AG04450 (cell line): ENCODE results near the gene CXCR6. TPM values are rescaled to one million over a fixed set of nuclear protein-coding genes. Genes with fewer than 3 reads are reported as not detected.

Experiments used
- CTCF ChIA-PET: fragments of 300-600, 350-600 bp; formaldehyde crosslinking; extraction: SDS; loops from one replicate; lab custom pipeline; 2022; ENCODE audit warnings: antibody characterized with exemption, inconsistent platforms; lab: Charles Lee
- POLR2A ChIA-PET: fragments of 350-600 bp; formaldehyde crosslinking; extraction: SDS; loops from one replicate; lab custom pipeline; 2021; ENCODE audit warnings: antibody characterized with exemption, inconsistent platforms; lab: Yijun Ruan, JAX
- DNase-seq: peaks from one replicate; pipeline ENCODE4 v3.0.0-alpha.2; 2011; ENCODE audit warnings: low read depth, low spot score
- H3K27ac ChIP-seq: one replicate; pipeline ENCODE4 v1.5.1; 2012; ENCODE audit warnings: low read depth, low read length, control low read depth
- H3K27me3 ChIP-seq: one replicate; pipeline ENCODE4 v1.6.0; 2012; ENCODE audit warnings: low read length; ENCODE audit not compliant: control insufficient read depth, insufficient read depth
- H3K4me3 ChIP-seq: 2 replicates; pipeline ENCODE4 v1.5.1; 2011; ENCODE audit warnings: mild to moderate bottlenecking, low read depth, low read length, control low read depth
- H3K9me3 ChIP-seq: 2 replicates; pipeline ENCODE4 v1.5.1; 2012; ENCODE audit warnings: low read length; ENCODE audit not compliant: control insufficient read depth, insufficient read depth
- CTCF ChIP-seq: IDR thresholded peaks from 2 replicates; pipeline ENCODE4 v1.5.1; 2011; ENCODE audit warnings: low read depth, low read length, control low read depth, inconsistent platforms
- polyA plus RNA-seq: library from polyadenylated mRNA; depleted of rRNA; stranded (reverse); fragments of >200 nt; gene quantifications from 2 replicates; pipeline ENCODE4 v1.2.3, GENCODE V29; 2011

Gene CXCR6
- polyA plus RNA-seq, 1 experiment = not detected

GRCh38 chr3:45940004-45940780, 3.1 kb upstream of the CXCR6 start:
- CTCF ChIA-PET = interaction anchor here (0.7 to 13.5 kb wide), 7 partner anchors 16 to 487 kb away, joined by 3 to 420 read pairs (median 3); no protein-coding TSS in a partner anchor

GRCh38 chr3:45940781-45941365, 2.4 kb upstream of the CXCR6 start:
- no peak overlapping the region for H3K4me3 ChIP-seq
- TF ChIP-seq CTCF = no peak
- no peaks in the 10 kb centered on the region for H3K27me3 ChIP-seq
- CTCF ChIA-PET = interaction anchor here (1.0 to 13.5 kb wide), 3 partner anchors 27 to 180 kb away, joined by 3 to 420 read pairs (median 16); no protein-coding TSS in a partner anchor
- DNase-seq = no peak
- H3K9me3 ChIP-seq = peaks cover 8% of the 10 kb centered on the region
- H3K27ac ChIP-seq = no peak overlapping the region
- POLR2A ChIA-PET = no interaction called here

More at GRCh38 chr3:45940004-45940780, 3.1 kb upstream of the CXCR6 start:
- H3K27me3 ChIP-seq = no peaks in the 10 kb centered on the region
- H3K27ac ChIP-seq = no peak overlapping the region
- no peak overlapping the region for H3K4me3 ChIP-seq
- peaks cover 8% of the 10 kb centered on the region for H3K9me3 ChIP-seq
- POLR2A ChIA-PET = no interaction called here
- DNase-seq = no peak
- TF ChIP-seq CTCF = no peak

- no peak for TF ChIP-seq CTCF
- DNase-seq = no peak
- ChIA-PET CTCF (interaction anchor here (1.2 to 13.5 kb wide), 4 partner anchors 124 to 137 kb away, joined by 4 to 420 read pairs (median 13); no protein-coding TSS in a partner anchor), POLR2A (no interaction called here)
- Histone ChIP-seq H3K27me3 (no peaks in the 10 kb centered on the region), H3K4me3 (no peak overlapping the region), H3K27ac (no peak overlapping the region), H3K9me3 (peaks cover 8% of the 10 kb centered on the region; the same call in 1 of the 2 replicates)
Observed at GRCh38 chr3:45942051-45942825, 1.0 kb upstream of the CXCR6 start.

- no peak for TF ChIP-seq CTCF
- POLR2A ChIA-PET = no interaction called here
- CTCF ChIA-PET = interaction anchor here (4.1 kb wide), 1 partner anchor 134 kb away, joined by 32 read pairs; no protein-coding TSS in a partner anchor
- no peak overlapping the region for H3K27ac ChIP-seq
- no peak overlapping the region for H3K4me3 ChIP-seq
- no peaks in the 10 kb centered on the region for H3K27me3 ChIP-seq
- no peak for DNase-seq
- H3K9me3 ChIP-seq = peaks cover 8% of the 10 kb centered on the region; the same call in 1 of the 2 replicates
Observed at GRCh38 chr3:45944830-45945620, 1.8 kb downstream of the CXCR6 start.
